T-cell (primary cell): ENCODE measurements around the gene PHYKPL. TPM values are rescaled to one million over a fixed set of nuclear protein-coding genes. Genes with fewer than 3 reads are reported as not detected.
"Not testable (repeated sequence)": the region's sequence is repeated elsewhere in the genome, so short reads cannot be mapped to it uniquely, and the experiment has no call there.

Experiments used
- ATAC-seq, 4 experiments: fragments of 200-7000 bp in 3 of 4; fragments of 150-1000 bp in 1 of 4; cut with Tn5 transposase; replicated peaks in 1 of 4; 1 replicate in 3 of 4; 2 replicates in 1 of 4; pipeline ENCODE4 v1.10.0; 2021; ENCODE audit warnings: moderate library complexity in 3 of 4, mild to moderate bottlenecking in 2 of 4, moderate number of reproducible peaks in 1 of 4
- CTCF ChIA-PET, 2 donors: fragments of 300-600 bp; sonication (Branson Sonifier 250); formaldehyde crosslinking; loops; one replicate each; lab custom pipeline; 2022; ENCODE audit warnings: antibody characterized with exemption in 2 of 2; lab: Charles Lee
- POLR2A ChIA-PET, 2 donors: fragments of 300-600 bp; sonication (Branson Sonifier 250); formaldehyde crosslinking; loops; one replicate each; lab custom pipeline; 2022; ENCODE audit warnings: antibody characterized with exemption in 2 of 2; lab: Charles Lee
- DNase-seq, 35 experiments: peaks; one replicate each; pipeline versions ENCODE4 v3.0.0 to v3.0.0-alpha.2; 2013 to 2023
- H3K27ac ChIP-seq: one replicate; pipeline ENCODE4 v1.5.1; 2013; ENCODE audit warnings: low read length
- H3K27me3 ChIP-seq, 2 experiments: replicated peaks in 1 of 2; 1 replicate in 1 of 2; 2 replicates in 1 of 2; pipeline versions ENCODE4 v1.6.1 to v1.7.0; 2013; ENCODE audit warnings: low read length in 1 of 2, mixed read lengths in 1 of 2; ENCODE audit not compliant: control insufficient read depth in 2 of 2, insufficient read depth in 2 of 2; ENCODE audit errors: extremely low read depth in 1 of 2
- H3K36me3 ChIP-seq, 2 donors: 1 replicate in 1 of 2; 2 replicates in 1 of 2; pipeline versions ENCODE4 v1.6.1 to v1.7.0; 2013; ENCODE audit warnings: low read length in 1 of 2; ENCODE audit not compliant: control insufficient read depth in 2 of 2, insufficient read depth in 1 of 2; ENCODE audit errors: extremely low read depth in 1 of 2
- H3K4me1 ChIP-seq, 2 experiments: 1 replicate in 1 of 2; 2 replicates in 1 of 2; pipeline versions ENCODE4 v1.6.1 to v1.7.0; 2013; ENCODE audit warnings: low read length in 2 of 2, mixed read lengths in 1 of 2; ENCODE audit not compliant: insufficient read depth in 2 of 2, control insufficient read depth in 1 of 2; ENCODE audit errors: extremely low read depth in 1 of 2
- H3K4me3 ChIP-seq, 2 donors: 1 replicate in 1 of 2; 2 replicates in 1 of 2; pipeline versions ENCODE4 v1.5.1 to v1.7.0; 2013; ENCODE audit warnings: mild to moderate bottlenecking in 2 of 2, low read length in 1 of 2, moderate library complexity in 1 of 2; ENCODE audit not compliant: control insufficient read depth in 1 of 2; ENCODE audit errors: extremely low read depth in 1 of 2
- H3K9me3 ChIP-seq: 2 replicates; pipeline ENCODE4 v1.7.0; 2013
- H3K27ac Mint-ChIP-seq, 2 donors: one replicate each; pipeline ENCODE4 v1.8.0; 2020 to 2021; ENCODE audit warnings: mild to moderate bottlenecking in 2 of 2, mixed read lengths in 2 of 2
- H3K27me3 Mint-ChIP-seq, 2 donors: one replicate each; pipeline ENCODE4 v1.8.0; 2021 to 2022; ENCODE audit warnings: mixed read lengths in 2 of 2
- H3K36me3 Mint-ChIP-seq: one replicate; pipeline ENCODE4 v1.8.0; 2021; ENCODE audit warnings: mixed read lengths
- H3K4me1 Mint-ChIP-seq, 3 donors: one replicate each; pipeline ENCODE4 v1.8.0; 2020 to 2022; ENCODE audit warnings: mixed read lengths in 3 of 3, mild to moderate bottlenecking in 1 of 3
- H3K4me3 Mint-ChIP-seq, 3 donors: one replicate each; pipeline ENCODE4 v1.8.0; 2020 to 2022; ENCODE audit warnings: mild to moderate bottlenecking in 3 of 3, mixed read lengths in 3 of 3, moderate library complexity in 3 of 3
- H3K9me3 Mint-ChIP-seq, 3 donors: one replicate each; pipeline ENCODE4 v1.8.0; 2020 to 2022; ENCODE audit warnings: mixed read lengths in 3 of 3
- WGBS: methylation state at CpG from one replicate; pipeline ENCODE4 v1.1.5; 2013; ENCODE audit warnings: missing lambda C conversion rate; ENCODE audit not compliant: insufficient coverage; 5-methylcytosine and 5-hydroxymethylcytosine counted together
- total RNA-seq, 35 experiments: library from RNA in 6 of 35; stranded (reverse) in 6 of 35; fragments of 120-200 nt in 1 of 35; gene quantifications; one replicate each; pipeline versions ENCODE4 v1.2.1 to v1.2.4 and lab custom pipeline; 2013 to 2026

PHYKPL gene
- total RNA-seq, 5 donors from 2014 or later (not counting 1 experiment from before 2014, with no cell fraction given) = 135 to 208 (median 193) TPM

- H3K9me3 ChIP-seq, H3K9me3 Mint-ChIP-seq, H3K27me3 ChIP-seq, H3K36me3 Mint-ChIP-seq, POLR2A ChIA-PET, H3K36me3 ChIP-seq, H3K4me3 ChIP-seq, H3K27me3 Mint-ChIP-seq: not testable (repeated sequence)
- Histone ChIP-seq H3K27ac (peak overlapping the region; percentile 82), H3K4me1 (peaks cover 11 to 69% of the 10 kb centered on the region in 2 experiments)
- DNase-seq (peak in 4 of 35 experiments; percentile 18 to 52 (median 30)), ATAC-seq (peak in 2 of 4 experiments; percentile 11 to 28)
- CTCF ChIA-PET = interaction anchor here (0.7 to 1.3 kb wide), 2 partner anchors 11 to 1152 kb away, joined by 3 read pairs; no protein-coding TSS in a partner anchor
- 31% methylated on average over 11 of the region's 16 CpGs for WGBS
- peak overlapping the region in 1 of 3 donors; percentile 77 for H3K4me3 Mint-ChIP-seq
- peaks cover 41 to 55% (median 49%) of the 10 kb centered on the region in 3 donors for H3K4me1 Mint-ChIP-seq
- H3K27ac Mint-ChIP-seq = peak overlapping the region; percentile 76 to 80
Observed at GRCh38 chr5:178239626-178240301, 7.2 kb upstream of the PHYKPL start.

GRCh38 chr5:178238711-178239592, 6.3 kb upstream of the PHYKPL start:
- Histone ChIP-seq H3K27ac (peak overlapping the region; percentile 82), H3K36me3 (no peaks in the 10 kb centered on the region), H3K4me3 (peak overlapping the region in 1 of 2 donors; percentile 4), H3K4me1 (peaks cover 11 to 77% of the 10 kb centered on the region in 2 experiments), H3K27me3 (no peaks in the 10 kb centered on the region), H3K9me3 (no peaks in the 10 kb centered on the region)
- ATAC-seq (peak in 1 of 4 experiments; percentile 39), DNase-seq (peak in 4 of 35 experiments; percentile 7 to 60 (median 24))
- peak overlapping the region in 1 of 3 donors; percentile 54 for H3K4me3 Mint-ChIP-seq
- ChIA-PET CTCF (interaction anchor here (0.6 to 1.3 kb wide), 3 partner anchors 12 to 1822 kb away, joined by 3 read pairs; no protein-coding TSS in a partner anchor), POLR2A (no interaction called here)
- no peaks in the 10 kb centered on the region for H3K27me3 Mint-ChIP-seq
- no peaks in the 10 kb centered on the region for H3K36me3 Mint-ChIP-seq
- H3K9me3 Mint-ChIP-seq = no peaks in the 10 kb centered on the region
- 48% methylated on average over 5 of the region's 17 CpGs for WGBS
- peaks cover 43 to 60% (median 51%) of the 10 kb centered on the region in 3 donors for H3K4me1 Mint-ChIP-seq
- H3K27ac Mint-ChIP-seq = peak overlapping the region; percentile 76 to 83

DNA sequence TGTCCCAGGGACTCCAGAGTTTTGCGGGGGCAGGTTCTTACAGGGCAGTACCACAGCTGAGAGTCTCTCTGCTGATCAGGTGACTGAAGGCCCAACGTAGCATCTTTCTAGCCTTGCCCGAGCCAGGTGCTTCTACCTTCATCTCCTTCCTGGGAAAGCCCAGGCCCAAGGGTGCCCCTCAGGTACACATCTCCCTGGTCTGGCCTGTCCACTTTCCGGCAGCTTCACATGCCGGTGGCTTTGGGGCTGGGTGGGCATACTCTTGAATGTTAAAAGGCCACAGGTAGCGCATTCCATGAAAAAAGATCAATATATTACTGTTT, 5.7 kb upstream of the PHYKPL start:
- Histone ChIP-seq H3K27ac (peak overlapping the region; percentile 82), H3K27me3 (no peaks in the 10 kb centered on the region), H3K36me3 (no peaks in the 10 kb centered on the region), H3K4me3 (no peak overlapping the region), H3K9me3 (no peaks in the 10 kb centered on the region), H3K4me1 (peaks cover 11 to 80% of the 10 kb centered on the region in 2 experiments)
- no peaks in the 10 kb centered on the region for H3K27me3 Mint-ChIP-seq
- no peak for ATAC-seq
- H3K4me3 Mint-ChIP-seq = peak overlapping the region in 1 of 3 donors; percentile 54
- H3K27ac Mint-ChIP-seq = peak overlapping the region; percentile 74 to 76
- ChIA-PET CTCF (interaction anchor here in 1 of 2 donors (0.6 kb wide), 2 partner anchors 161 to 1821 kb away, joined by 3 read pairs; no protein-coding TSS in a partner anchor), POLR2A (no interaction called here)
- DNase-seq = no peak
- H3K9me3 Mint-ChIP-seq = no peaks in the 10 kb centered on the region
- 100% methylated on average over 2 of the region's 6 CpGs for whole genome bisulfite sequencing
- peaks cover 43 to 62% (median 56%) of the 10 kb centered on the region in 3 donors for H3K4me1 Mint-ChIP-seq
- H3K36me3 Mint-ChIP-seq = no peaks in the 10 kb centered on the region

DNA sequence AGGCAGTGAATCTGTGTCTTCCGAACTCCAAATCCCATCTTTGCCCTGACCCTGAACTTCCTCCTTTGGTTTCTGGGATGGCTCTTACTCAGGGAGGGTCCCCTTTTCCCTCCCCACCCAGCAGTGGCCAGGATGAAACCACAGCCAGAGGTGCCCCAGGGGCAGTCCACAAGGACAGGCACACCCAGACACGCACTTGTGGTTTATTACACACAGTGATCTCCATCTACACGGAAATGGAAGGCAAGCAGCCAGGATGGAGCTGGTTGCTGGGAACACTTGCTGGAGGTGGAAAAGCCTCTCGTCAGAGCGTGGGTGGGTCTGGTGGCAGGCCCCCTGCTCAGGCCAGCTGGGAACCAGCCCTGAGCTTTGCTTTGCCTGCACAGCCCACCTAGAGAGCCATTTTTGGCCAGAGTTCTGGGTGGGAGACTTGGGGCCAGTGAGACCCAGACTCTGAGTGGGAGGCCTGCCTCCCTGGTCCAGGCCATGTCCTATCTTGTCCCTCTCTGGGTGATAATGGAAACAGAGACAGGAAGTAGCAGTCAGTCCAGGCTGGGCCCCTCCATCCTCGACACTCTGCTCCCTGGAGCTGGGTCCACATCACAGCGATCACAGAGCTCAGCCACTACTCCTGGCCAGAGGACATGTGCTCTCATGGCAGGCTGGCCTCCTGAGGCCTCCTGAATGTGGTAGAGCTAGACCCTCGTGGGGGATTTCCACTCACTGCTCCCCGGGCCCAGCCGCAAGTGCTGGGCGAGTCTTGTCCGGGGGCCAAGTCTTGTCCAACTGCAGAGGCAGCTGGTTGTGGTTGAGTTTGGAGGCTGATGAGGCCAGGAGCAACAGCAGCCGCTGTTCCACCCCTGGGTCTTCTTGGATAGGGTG, 5.1 kb upstream of the PHYKPL start:
- H3K36me3 ChIP-seq = no peaks in the 10 kb centered on the region
- peak overlapping the region in 1 of 3 donors; percentile 54 for H3K4me3 Mint-ChIP-seq
- no peaks in the 10 kb centered on the region for H3K27me3 Mint-ChIP-seq
- peaks cover 47 to 66% (median 55%) of the 10 kb centered on the region in 3 donors for H3K4me1 Mint-ChIP-seq
- H3K4me1 ChIP-seq = peaks cover 11 to 86% of the 10 kb centered on the region in 2 experiments
- H3K9me3 ChIP-seq = no peaks in the 10 kb centered on the region
- ChIA-PET POLR2A (no interaction called here), CTCF (interaction anchor here in 1 of 2 donors (0.6 kb wide), 2 partner anchors 161 to 1820 kb away, joined by 3 read pairs; no protein-coding TSS in a partner anchor)
- 89% methylated on average over 10 of the region's 13 CpGs for WGBS
- ATAC-seq (no peak), DNase-seq (no peak)
- peak overlapping the region; percentile 82 for H3K27ac ChIP-seq
- H3K27ac Mint-ChIP-seq = peak overlapping the region in 1 of 2 donors; percentile 74
- no peaks in the 10 kb centered on the region for H3K36me3 Mint-ChIP-seq
- no peaks in the 10 kb centered on the region for H3K27me3 ChIP-seq
- no peak overlapping the region for H3K4me3 ChIP-seq
- no peaks in the 10 kb centered on the region for H3K9me3 Mint-ChIP-seq

GRCh38 chr5:178236679-178237078, 4.1 kb upstream of the PHYKPL start:
- Histone ChIP-seq H3K27me3 (no peaks in the 10 kb centered on the region), H3K4me1 (peaks cover 12 to 89% of the 10 kb centered on the region in 2 experiments), H3K9me3 (no peaks in the 10 kb centered on the region), H3K36me3 (no peaks in the 10 kb centered on the region), H3K4me3 (no peak overlapping the region), H3K27ac (peak overlapping the region; percentile 82)
- ChIA-PET POLR2A (no interaction called here), CTCF (no interaction called here)
- peak overlapping the region in 1 of 3 donors; percentile 54 for H3K4me3 Mint-ChIP-seq
- no peaks in the 10 kb centered on the region for H3K27me3 Mint-ChIP-seq
- no peaks in the 10 kb centered on the region for H3K9me3 Mint-ChIP-seq
- no peak overlapping the region for H3K27ac Mint-ChIP-seq
- no peak for ATAC-seq
- no peaks in the 10 kb centered on the region for H3K36me3 Mint-ChIP-seq
- 100% methylated on average over 1 of the region's 4 CpGs for WGBS
- DNase-seq = no peak
- H3K4me1 Mint-ChIP-seq = peaks cover 45 to 63% (median 49%) of the 10 kb centered on the region in 3 donors
